ENCODE measurements around the gene ANKS6. TPM values are rescaled to one million over a fixed set of nuclear protein-coding genes. Genes with fewer than 3 reads are reported as not detected.

The ANKS6 gene
- total and polyA plus RNA-seq, 2 experiments from 2014 or later = 36.9 to 59.0 TPM

GRCh38 chr9:98766586-98766985 lies 29.8 kb downstream of the ANKS6 start:
- Histone ChIP-seq H3K27ac (ENCODE audit: low read depth) (no peak overlapping the region), H3K36me3 (ENCODE audit: insufficient read depth) (peaks cover 19% of the 10 kb centered on the region; the same call in 1 of the 2 replicates), H3K79me2 (replicated peaks; ENCODE audit: insufficient read depth) (no peaks in the 10 kb centered on the region), H3K4me1 (ENCODE audit: insufficient read depth) (no peaks in the 10 kb centered on the region), H3K4me3 (no peak overlapping the region), H3K4me2 (no peak overlapping the region), H3F3A (replicated peaks; ENCODE audit: low read depth) (no peaks in the 10 kb centered on the region), H2AFZ (no peak overlapping the region), H3K27me3 (ENCODE audit: insufficient read depth) (no peaks in the 10 kb centered on the region), H4K20me1 (replicated peaks; ENCODE audit: insufficient read depth) (peaks cover 5% of the 10 kb centered on the region; the same call in 1 of the 2 replicates), H3K9me2 (ENCODE audit: insufficient read depth) (no peaks in the 10 kb centered on the region)
- Mint-ChIP-seq H3K36me3 (ENCODE audit: low read depth) (peaks cover 55% of the 10 kb centered on the region), H3K9me3 (no peaks in the 10 kb centered on the region; the same call in 2 of the 3 replicates), H3K4me3 (no peak overlapping the region), H3K27me3 (ENCODE audit: insufficient read depth, low read depth, poor library complexity) (peaks cover 6% of the 10 kb centered on the region), H3K4me1 (no peaks in the 10 kb centered on the region), H3K27ac (no peak overlapping the region)
- TF ChIP-seq, protein P1, sequence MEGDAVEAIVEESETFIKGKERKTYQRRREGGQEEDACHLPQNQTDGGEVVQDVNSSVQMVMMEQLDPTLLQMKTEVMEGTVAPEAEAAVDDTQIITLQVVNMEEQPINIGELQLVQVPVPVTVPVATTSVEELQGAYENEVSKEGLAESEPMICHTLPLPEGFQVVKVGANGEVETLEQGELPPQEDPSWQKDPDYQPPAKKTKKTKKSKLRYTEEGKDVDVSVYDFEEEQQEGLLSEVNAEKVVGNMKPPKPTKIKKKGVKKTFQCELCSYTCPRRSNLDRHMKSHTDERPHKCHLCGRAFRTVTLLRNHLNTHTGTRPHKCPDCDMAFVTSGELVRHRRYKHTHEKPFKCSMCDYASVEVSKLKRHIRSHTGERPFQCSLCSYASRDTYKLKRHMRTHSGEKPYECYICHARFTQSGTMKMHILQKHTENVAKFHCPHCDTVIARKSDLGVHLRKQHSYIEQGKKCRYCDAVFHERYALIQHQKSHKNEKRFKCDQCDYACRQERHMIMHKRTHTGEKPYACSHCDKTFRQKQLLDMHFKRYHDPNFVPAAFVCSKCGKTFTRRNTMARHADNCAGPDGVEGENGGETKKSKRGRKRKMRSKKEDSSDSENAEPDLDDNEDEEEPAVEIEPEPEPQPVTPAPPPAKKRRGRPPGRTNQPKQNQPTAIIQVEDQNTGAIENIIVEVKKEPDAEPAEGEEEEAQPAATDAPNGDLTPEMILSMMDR (conservative IDR thresholded peaks at IDR 0.05; ENCODE audit: low read depth in 2 of 2) = no peak
- TF ChIP-seq POLR2AphosphoS5 (IDR thresholded peaks at IDR 0.05; ENCODE audit: low read depth) = no peak
- TF ChIP-seq STAT1 (IDR thresholded peaks at IDR 0.05; ENCODE audit: unreplicated experiment) = no peak
- no peak for TF ChIP-seq EZH2 (IDR thresholded peaks at IDR 0.05; ENCODE audit: low read depth, unreplicated experiment)
- TF ChIP-seq ZNF114 (CRISPR knock-in tag; IDR thresholded peaks at IDR 0.05) = no peak
- DNase-seq (ENCODE audit: low spot score) (no peak), ATAC-seq (no peak)

DNA sequence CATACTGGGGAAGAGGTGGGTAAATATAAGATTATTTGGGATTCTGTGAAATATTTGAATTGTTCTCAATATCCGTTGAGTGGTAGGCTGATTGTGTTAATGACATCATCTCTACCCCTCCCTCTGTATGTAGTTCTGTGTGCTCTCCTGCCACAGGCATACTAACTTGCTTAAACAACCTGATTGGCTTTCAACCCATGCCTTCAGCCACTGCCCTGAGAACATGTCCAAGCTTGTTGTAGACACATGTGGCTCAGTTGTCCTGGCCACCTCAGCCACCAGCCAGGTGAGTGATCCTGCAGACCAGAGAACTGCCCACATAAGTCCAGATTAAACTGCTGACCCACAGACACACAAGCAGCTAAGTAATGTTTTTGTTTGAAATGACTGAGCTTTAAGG lies 31.1 kb downstream of the ANKS6 start:
- no peak for DNase-seq (ENCODE audit: low spot score)
- no peaks in the 10 kb centered on the region for H3K4me1 Mint-ChIP-seq
- H3K36me3 ChIP-seq (ENCODE audit: insufficient read depth) = 0 out of 2 replicates have a peak, but pooled peaks cover 11% of the 10 kb centered on the region
- no peak overlapping the region for H3K27ac ChIP-seq (ENCODE audit: low read depth)
- peaks cover 2% of the 10 kb centered on the region for H3K27me3 Mint-ChIP-seq (ENCODE audit: insufficient read depth, low read depth, poor library complexity)
- no peak overlapping the region for H2AFZ ChIP-seq
- TF ChIP-seq NANOG (IDR thresholded peaks at IDR 0.05; ENCODE audit: borderline replicate concordance) (no peak), STAT1 (IDR thresholded peaks at IDR 0.05; ENCODE audit: unreplicated experiment) (no peak), EZH2phosphoT487 (IDR thresholded peaks at IDR 0.05; ENCODE audit: unreplicated experiment) (no peak), ZNF114 (CRISPR knock-in tag; IDR thresholded peaks at IDR 0.05) (no peak), JUNB (IDR thresholded peaks at IDR 0.05; ENCODE audit: unreplicated experiment) (no peak)
- TF ChIP-seq, protein P1 (conservative IDR thresholded peaks at IDR 0.05; ENCODE audit: low read depth in 2 of 2) = no peak
- no peaks in the 10 kb centered on the region for H3K79me2 ChIP-seq (replicated peaks; ENCODE audit: insufficient read depth)
- no peaks in the 10 kb centered on the region for H3F3A ChIP-seq (replicated peaks; ENCODE audit: low read depth)
- H3K9me2 ChIP-seq (ENCODE audit: insufficient read depth) = no peaks in the 10 kb centered on the region
- no peak overlapping the region for H3K4me2 ChIP-seq
- no peak for ATAC-seq
- no peak overlapping the region for H3K4me3 Mint-ChIP-seq
- H3K4me1 ChIP-seq (ENCODE audit: insufficient read depth) = no peaks in the 10 kb centered on the region
- H3K9me3 Mint-ChIP-seq = no peaks in the 10 kb centered on the region; the same call in 2 of the 3 replicates
- no peaks in the 10 kb centered on the region for H3K27me3 ChIP-seq (ENCODE audit: insufficient read depth)
- peaks cover 47% of the 10 kb centered on the region for H3K36me3 Mint-ChIP-seq (ENCODE audit: low read depth)
- no peak overlapping the region for H3K4me3 ChIP-seq
- 0 out of 2 replicates have a peak, but pooled peaks cover 2% of the 10 kb centered on the region for H4K20me1 ChIP-seq (replicated peaks; ENCODE audit: insufficient read depth)
- H3K27ac Mint-ChIP-seq = no peak overlapping the region; the same call in 1 of the 2 replicates
